Measurements from ENCODE around the gene TLK1. TPM values are rescaled to one million over a fixed set of nuclear protein-coding genes. Genes with fewer than 3 reads are reported as not detected.

The TLK1 gene
- total and polyA plus RNA-seq, 2 donors (not counting 1 experiment from before 2014, with no cell fraction given): 23.5 to 29.9 TPM

DNA sequence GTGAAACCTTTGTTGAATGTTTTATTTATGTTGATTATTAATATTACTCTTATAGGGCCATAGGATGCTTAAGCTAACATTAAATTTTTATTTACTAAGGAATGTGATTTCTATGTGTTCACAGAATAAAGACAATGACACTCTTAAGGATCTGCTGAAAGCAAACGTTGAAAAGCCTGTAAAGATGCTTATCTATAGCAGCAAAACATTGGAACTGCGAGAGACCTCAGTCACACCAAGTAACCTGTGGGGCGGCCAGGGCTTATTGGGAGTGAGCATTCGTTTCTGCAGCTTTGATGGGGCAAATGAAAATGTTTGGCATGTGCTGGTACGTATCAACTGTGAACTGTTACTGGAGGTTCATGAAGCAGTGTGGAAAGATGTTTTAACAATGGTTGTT lies 211.3 kb downstream of the TLK1 start:
- Histone ChIP-seq H3K4me3 (replicated peaks in 1 of 4; ENCODE audit: control extremely low read depth in 1 of 4, insufficient read depth in 1 of 4, low read depth in 3 of 4, low read length in 4 of 4) (no peak overlapping the region), H3K9ac (ENCODE audit: insufficient read depth, low read length) (no peak overlapping the region), H3K27ac (ENCODE audit: insufficient read depth, low read length) (no peak overlapping the region), H2AFZ (ENCODE audit: low read length) (no peak overlapping the region), H3K4me2 (ENCODE audit: extremely low read depth, insufficient read depth, low read length) (no peak overlapping the region), H3K4me1 (ENCODE audit: control insufficient read depth, extremely low read depth, insufficient read depth, low read length) (no peaks in the 10 kb centered on the region), H3K27me3 (ENCODE audit: control insufficient read depth, insufficient read depth, low read length) (no peaks in the 10 kb centered on the region), H3K9me3 (ENCODE audit: control insufficient read depth, insufficient read depth, low read depth, low read length) (no peaks in the 10 kb centered on the region), H3K36me3 (ENCODE audit: control insufficient read depth, insufficient read depth, low read length) (peaks cover 7% of the 10 kb centered on the region), H3K79me2 (ENCODE audit: control insufficient read depth, insufficient read depth, low read length) (peaks cover 35% of the 10 kb centered on the region), H4K20me1 (ENCODE audit: control insufficient read depth, extremely low read depth, insufficient read depth, low read length) (peaks cover 2% of the 10 kb centered on the region)
- no peak for TF ChIP-seq CTCF (conservative IDR thresholded peaks at IDR 0.05 in 1 of 2, IDR thresholded peaks at IDR 0.05 in 1 of 2; ENCODE audit: low read depth in 1 of 2, low read length in 2 of 2)
- no peak for TF ChIP-seq EZH2 (IDR thresholded peaks at IDR 0.05; ENCODE audit: low read length, missing control alignments)
- no peak for DNase-seq (ENCODE audit: low read depth in 2 of 2)

- Histone ChIP-seq H3K79me2 (ENCODE audit: control insufficient read depth, insufficient read depth, low read length) (peaks cover 84% of the 10 kb centered on the region), H3K36me3 (ENCODE audit: control insufficient read depth, insufficient read depth, low read length) (peaks cover 2% of the 10 kb centered on the region), H4K20me1 (ENCODE audit: control insufficient read depth, extremely low read depth, insufficient read depth, low read length) (peaks cover 5% of the 10 kb centered on the region), H3K9me3 (ENCODE audit: control insufficient read depth, insufficient read depth, low read depth, low read length) (no peaks in the 10 kb centered on the region), H3K4me3 (replicated peaks in 1 of 4; ENCODE audit: control extremely low read depth in 1 of 4, insufficient read depth in 1 of 4, low read depth in 3 of 4, low read length in 4 of 4) (no peak overlapping the region), H2AFZ (ENCODE audit: low read length) (no peak overlapping the region), H3K9ac (ENCODE audit: insufficient read depth, low read length) (no peak overlapping the region), H3K27me3 (ENCODE audit: control insufficient read depth, insufficient read depth, low read length) (no peaks in the 10 kb centered on the region), H3K4me1 (ENCODE audit: control insufficient read depth, extremely low read depth, insufficient read depth, low read length) (no peaks in the 10 kb centered on the region), H3K27ac (ENCODE audit: insufficient read depth, low read length) (no peak overlapping the region), H3K4me2 (ENCODE audit: extremely low read depth, insufficient read depth, low read length) (no peak overlapping the region)
- no peak for TF ChIP-seq EZH2 (IDR thresholded peaks at IDR 0.05; ENCODE audit: low read length, missing control alignments)
- TF ChIP-seq CTCF (conservative IDR thresholded peaks at IDR 0.05 in 1 of 2, IDR thresholded peaks at IDR 0.05 in 1 of 2; ENCODE audit: low read depth in 1 of 2, low read length in 2 of 2): no peak
- no peak for DNase-seq (ENCODE audit: low read depth in 2 of 2)
These were observed 216.1 kb downstream of the TLK1 start for GRCh38 chr2:170944545-170944944.

DNA sequence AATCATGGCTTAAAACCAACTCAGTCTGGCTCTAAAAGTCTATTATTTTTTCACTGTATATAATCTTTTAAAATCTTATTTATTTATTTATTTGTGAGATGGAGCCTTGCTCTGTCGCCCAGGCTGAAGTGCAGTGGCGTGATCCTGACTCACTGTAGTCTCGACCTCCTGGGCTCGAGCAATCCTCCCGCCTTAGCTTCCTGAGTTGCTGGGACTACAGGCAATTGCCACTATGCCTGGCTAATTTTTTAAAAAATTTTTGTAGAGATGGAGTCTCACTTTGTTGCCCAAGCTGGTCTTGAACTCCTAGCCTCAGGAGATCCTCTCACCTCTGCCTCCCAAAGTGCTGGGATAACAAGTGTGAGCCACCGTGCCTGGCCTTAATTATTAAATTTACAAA lies 217.1 kb downstream of the TLK1 start:
- Histone ChIP-seq H3K9me3 (ENCODE audit: control insufficient read depth, insufficient read depth, low read depth, low read length) (no peaks in the 10 kb centered on the region), H3K79me2 (ENCODE audit: control insufficient read depth, insufficient read depth, low read length) (peaks cover 93% of the 10 kb centered on the region), H4K20me1 (ENCODE audit: control insufficient read depth, extremely low read depth, insufficient read depth, low read length) (peaks cover 5% of the 10 kb centered on the region), H3K4me3 (replicated peaks in 1 of 4; ENCODE audit: control extremely low read depth in 1 of 4, insufficient read depth in 1 of 4, low read depth in 3 of 4, low read length in 4 of 4) (no peak overlapping the region), H3K4me1 (ENCODE audit: control insufficient read depth, extremely low read depth, insufficient read depth, low read length) (no peaks in the 10 kb centered on the region), H3K9ac (ENCODE audit: insufficient read depth, low read length) (no peak overlapping the region), H3K36me3 (ENCODE audit: control insufficient read depth, insufficient read depth, low read length) (no peaks in the 10 kb centered on the region), H3K27me3 (ENCODE audit: control insufficient read depth, insufficient read depth, low read length) (no peaks in the 10 kb centered on the region), H3K4me2 (ENCODE audit: extremely low read depth, insufficient read depth, low read length) (no peak overlapping the region), H3K27ac (ENCODE audit: insufficient read depth, low read length) (no peak overlapping the region), H2AFZ (ENCODE audit: low read length) (no peak overlapping the region)
- TF ChIP-seq EZH2 (IDR thresholded peaks at IDR 0.05; ENCODE audit: low read length, missing control alignments): no peak
- DNase-seq (ENCODE audit: low read depth in 2 of 2): no peak

Data from fibroblast of lung (primary cell).